Fibroblast of lung (primary cell): Measurements from ENCODE around the gene NEB. TPM values are rescaled to one million over a fixed set of nuclear protein-coding genes. Genes with fewer than 3 reads are reported as not detected.

Experiments used
- DNase-seq, 2 donors: peaks; one replicate each; pipeline versions ENCODE4 v3.0.0 to v3.0.0-alpha.2; 2010; ENCODE audit warnings: low read depth in 2 of 2
- H2AFZ ChIP-seq: 2 replicates; pipeline ENCODE4 v1.5.1; 2012; ENCODE audit warnings: low read length, control low read depth, inconsistent platforms
- H3K27ac ChIP-seq: 2 replicates; pipeline ENCODE4 v1.5.1; 2011; ENCODE audit warnings: low read length, control low read depth; ENCODE audit not compliant: insufficient read depth
- H3K27me3 ChIP-seq: 2 replicates; pipeline ENCODE4 v1.5.1; 2011; ENCODE audit warnings: mild to moderate bottlenecking, low read length; ENCODE audit not compliant: control insufficient read depth, insufficient read depth
- H3K36me3 ChIP-seq: 2 replicates; pipeline ENCODE4 v1.5.1; 2011; ENCODE audit warnings: low read length; ENCODE audit not compliant: control insufficient read depth, insufficient read depth
- H3K4me1 ChIP-seq: 2 replicates; pipeline ENCODE4 v1.5.1; 2011; ENCODE audit warnings: low read length; ENCODE audit not compliant: control insufficient read depth, insufficient read depth; ENCODE audit errors: extremely low read depth
- H3K4me2 ChIP-seq: 2 replicates; pipeline ENCODE4 v1.5.1; 2011; ENCODE audit warnings: low read length, control low read depth; ENCODE audit not compliant: insufficient read depth; ENCODE audit errors: extremely low read depth
- H3K4me3 ChIP-seq, 4 experiments: fragments of 200-600 bp in 1 of 4; sonication (generic) in 1 of 4; replicated peaks in 1 of 4; 2 replicates each; pipeline ENCODE4 v1.5.1; 2011 to 2016; ENCODE audit warnings: low read length in 4 of 4, low read depth in 3 of 4, mild to moderate bottlenecking in 3 of 4, control low read depth in 2 of 4, inconsistent platforms in 1 of 4, mixed read lengths in 1 of 4; ENCODE audit not compliant: insufficient read depth in 1 of 4; ENCODE audit errors: control extremely low read depth in 1 of 4
- H3K79me2 ChIP-seq: 2 replicates; pipeline ENCODE4 v1.5.1; 2012; ENCODE audit warnings: mild to moderate bottlenecking, low read length, inconsistent platforms; ENCODE audit not compliant: control insufficient read depth, insufficient read depth
- H3K9ac ChIP-seq: 2 replicates; pipeline ENCODE4 v1.5.1; 2011; ENCODE audit warnings: mild to moderate bottlenecking, low read length, control low read depth; ENCODE audit not compliant: insufficient read depth
- H3K9me3 ChIP-seq: 2 replicates; pipeline ENCODE4 v1.5.1; 2012; ENCODE audit warnings: low read depth, low read length; ENCODE audit not compliant: control insufficient read depth, insufficient read depth
- H4K20me1 ChIP-seq: 2 replicates; pipeline ENCODE4 v1.5.1; 2011; ENCODE audit warnings: low read length; ENCODE audit not compliant: control insufficient read depth, insufficient read depth; ENCODE audit errors: extremely low read depth
- EZH2 ChIP-seq: IDR thresholded peaks from 2 replicates; pipeline ENCODE4 v1.5.1; 2012; ENCODE audit warnings: low read length, control low read depth, mild to moderate bottlenecking; ENCODE audit errors: missing control alignments
- polyA plus RNA-seq, 2 donors: library from polyadenylated mRNA; depleted of rRNA in 1 of 2; stranded (reverse) in 1 of 2; unstranded in 1 of 2; fragments of >200 nt; gene quantifications; 2 replicates each; pipeline ENCODE4 v1.2.1, GENCODE V29; 2011 to 2012; ENCODE audit warnings: missing spikeins in 1 of 2
- total RNA-seq: library from RNA; depleted of rRNA; stranded (reverse); fragments of >200 nt; gene quantifications from 2 replicates; pipeline ENCODE4 v1.2.1, GENCODE V29; 2014
- TF ChIP-seq, protein P1 (sequence below), 2 donors: IDR thresholded peaks in 1 of 2; conservative IDR thresholded peaks in 1 of 2; 1 replicate in 1 of 2; 2 replicates in 1 of 2; pipeline ENCODE4 v1.5.1; 2011 to 2012; ENCODE audit warnings: low read length in 2 of 2, control low read depth in 1 of 2, inconsistent platforms in 1 of 2, low read depth in 1 of 2, mild to moderate bottlenecking in 1 of 2

NEB gene
- total and polyA plus RNA-seq, 2 donors (not counting 1 experiment from before 2014, with no cell fraction given) = 0.17 to 0.26 TPM

- Histone ChIP-seq H2AFZ (no peak overlapping the region), H4K20me1 (no peaks in the 10 kb centered on the region), H3K36me3 (no peaks in the 10 kb centered on the region), H3K9ac (no peak overlapping the region), H3K4me3 (no peak overlapping the region), H3K9me3 (no peaks in the 10 kb centered on the region), H3K27ac (no peak overlapping the region), H3K4me1 (no peaks in the 10 kb centered on the region), H3K27me3 (no peaks in the 10 kb centered on the region), H3K4me2 (no peak overlapping the region), H3K79me2 (no peaks in the 10 kb centered on the region)
- DNase-seq = no peak
- TF ChIP-seq EZH2 = no peak
- TF ChIP-seq, protein P1, sequence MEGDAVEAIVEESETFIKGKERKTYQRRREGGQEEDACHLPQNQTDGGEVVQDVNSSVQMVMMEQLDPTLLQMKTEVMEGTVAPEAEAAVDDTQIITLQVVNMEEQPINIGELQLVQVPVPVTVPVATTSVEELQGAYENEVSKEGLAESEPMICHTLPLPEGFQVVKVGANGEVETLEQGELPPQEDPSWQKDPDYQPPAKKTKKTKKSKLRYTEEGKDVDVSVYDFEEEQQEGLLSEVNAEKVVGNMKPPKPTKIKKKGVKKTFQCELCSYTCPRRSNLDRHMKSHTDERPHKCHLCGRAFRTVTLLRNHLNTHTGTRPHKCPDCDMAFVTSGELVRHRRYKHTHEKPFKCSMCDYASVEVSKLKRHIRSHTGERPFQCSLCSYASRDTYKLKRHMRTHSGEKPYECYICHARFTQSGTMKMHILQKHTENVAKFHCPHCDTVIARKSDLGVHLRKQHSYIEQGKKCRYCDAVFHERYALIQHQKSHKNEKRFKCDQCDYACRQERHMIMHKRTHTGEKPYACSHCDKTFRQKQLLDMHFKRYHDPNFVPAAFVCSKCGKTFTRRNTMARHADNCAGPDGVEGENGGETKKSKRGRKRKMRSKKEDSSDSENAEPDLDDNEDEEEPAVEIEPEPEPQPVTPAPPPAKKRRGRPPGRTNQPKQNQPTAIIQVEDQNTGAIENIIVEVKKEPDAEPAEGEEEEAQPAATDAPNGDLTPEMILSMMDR (conservative IDR thresholded peaks at IDR 0.05 in 1 of 2, IDR thresholded peaks at IDR 0.05 in 1 of 2; ENCODE audit: low read depth in 1 of 2, low read length in 2 of 2) = no peak
These were observed 95.3 kb downstream of the NEB start for GRCh38 chr2:151638990-151639389.

DNA sequence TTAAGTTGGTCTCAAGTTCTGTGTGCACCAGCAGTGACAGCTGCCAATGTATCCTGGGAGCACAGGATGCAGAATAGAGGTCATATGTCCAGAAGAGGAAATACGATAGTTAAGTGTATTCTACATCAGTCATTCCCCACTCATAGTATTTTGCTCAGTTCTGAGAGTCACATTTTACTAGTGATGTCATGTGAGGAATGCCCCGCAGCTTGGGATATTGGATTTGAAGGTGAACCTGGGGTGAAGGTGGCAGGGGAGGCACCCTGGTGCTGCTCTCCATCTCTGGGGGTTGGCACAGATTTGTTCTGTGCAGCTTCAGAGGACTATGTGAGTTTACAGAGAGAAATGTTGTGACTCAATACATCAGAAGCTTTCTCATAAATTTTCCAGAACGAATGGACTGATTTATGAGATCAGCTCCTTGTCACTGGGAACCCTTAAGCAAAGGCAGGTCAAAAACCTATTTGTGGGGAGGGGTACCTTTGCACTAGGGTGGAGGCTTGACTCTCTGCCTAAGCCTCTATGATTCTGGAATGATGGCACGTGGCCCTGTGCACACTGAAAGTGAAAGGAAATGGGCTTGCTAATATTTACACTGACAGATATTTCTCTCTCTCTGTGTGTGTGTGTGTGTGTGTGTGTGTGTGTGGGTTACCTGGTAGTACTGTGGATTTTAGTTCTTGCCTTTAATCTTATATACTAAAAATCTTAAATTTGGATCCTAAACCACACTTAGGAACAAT is 95.9 kb downstream of the NEB start:
- H2AFZ ChIP-seq = peak overlapping the region; percentile 55
- no peaks in the 10 kb centered on the region for H3K27me3 ChIP-seq
- peak overlapping the region; percentile 72 for H3K4me2 ChIP-seq
- H3K4me3 ChIP-seq = peak overlapping the region in 3 of 4 experiments; percentile 7 to 23 (median 11)
- no peaks in the 10 kb centered on the region for H3K36me3 ChIP-seq
- no peaks in the 10 kb centered on the region for H3K79me2 ChIP-seq
- H3K9ac ChIP-seq = no peak overlapping the region
- no peaks in the 10 kb centered on the region for H3K4me1 ChIP-seq
- TF ChIP-seq, protein P1 (conservative IDR thresholded peaks at IDR 0.05 in 1 of 2, IDR thresholded peaks at IDR 0.05 in 1 of 2; ENCODE audit: low read depth in 1 of 2, low read length in 2 of 2) = no peak
- TF ChIP-seq EZH2 = no peak
- peak; percentile 12 to 26 for DNase-seq
- no peaks in the 10 kb centered on the region for H3K9me3 ChIP-seq
- H4K20me1 ChIP-seq = no peaks in the 10 kb centered on the region
- no peak overlapping the region for H3K27ac ChIP-seq

DNA sequence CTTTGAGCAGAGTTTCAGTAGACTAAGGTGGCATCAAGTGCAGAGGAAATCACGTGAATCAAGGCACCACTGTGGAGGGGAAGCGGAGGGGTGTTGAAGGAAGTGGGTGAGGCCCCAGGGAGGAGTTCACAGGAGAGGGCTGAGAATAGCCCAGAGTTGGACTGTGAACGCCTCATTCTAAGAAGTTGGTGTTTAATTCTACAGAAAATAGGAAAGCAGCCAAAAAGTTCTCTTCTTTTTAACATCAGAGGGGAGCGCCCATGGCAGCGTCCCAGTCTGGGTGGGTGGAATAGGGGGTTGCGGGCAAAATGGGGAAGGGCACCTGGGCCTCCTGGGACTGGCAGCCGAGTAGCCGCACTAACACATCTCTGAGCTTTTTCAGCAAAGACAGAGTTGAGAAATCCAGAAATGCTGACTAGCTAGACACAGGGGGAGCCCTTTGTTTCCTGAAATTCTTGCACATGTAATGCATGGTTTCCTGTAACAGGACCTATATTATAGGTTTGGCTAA is 97.0 kb downstream of the NEB start:
- Histone ChIP-seq H3K4me3 (no peak overlapping the region), H2AFZ (no peak overlapping the region), H3K4me1 (no peaks in the 10 kb centered on the region), H3K79me2 (no peaks in the 10 kb centered on the region), H3K4me2 (no peak overlapping the region), H3K9ac (no peak overlapping the region), H4K20me1 (no peaks in the 10 kb centered on the region), H3K27ac (no peak overlapping the region), H3K9me3 (no peaks in the 10 kb centered on the region), H3K27me3 (no peaks in the 10 kb centered on the region), H3K36me3 (no peaks in the 10 kb centered on the region)
- peak in 1 of 2 donors; percentile 9 for DNase-seq
- TF ChIP-seq EZH2 = no peak
